K562 (cell line): ENCODE results near the gene GALP. TPM values are rescaled to one million over a fixed set of nuclear protein-coding genes. Genes with fewer than 3 reads are reported as not detected.

Source experiments
- ATAC-seq: fragments of 200-7000 bp; cut with Tn5 transposase; 3 replicates; pipeline ENCODE4 v1.9.1; 2020; ENCODE audit warnings: moderate library complexity
- BruUV-seq: library from RNA; stranded (reverse); fragments of 400-500 nt; replicated peaks from 2 replicates; lab custom pipeline; 2021; lab: Mats Ljungman, UMichigan
- CTCF ChIA-PET: fragments of 300-600 bp; formaldehyde crosslinking; extraction: SDS; loops from one replicate; lab custom pipeline; 2021; ENCODE audit warnings: low intra/inter-chr PET ratio; lab: Yijun Ruan, JAX
- POLR2A ChIA-PET: fragments of 300-600, 350-650 bp; sonication (Branson Sonifier 250); formaldehyde crosslinking; extraction: SDS; loops from one replicate; lab custom pipeline; 2021; ENCODE audit warnings: antibody characterized with exemption, inconsistent platforms; lab: Yijun Ruan, JAX
- DNase-seq, 4 experiments: peaks; one replicate each; pipeline versions ENCODE4 v3.0.0 to v3.0.0-alpha.2; 2011 to 2018; ENCODE audit warnings: low spot score in 3 of 4, mixed read lengths in 3 of 4; ENCODE audit errors: extremely low read depth in 1 of 4
- FAIRE-seq: peaks from 2 replicates; lab custom pipeline; 2011; peaks lifted over from hg19 to GRCh38; lab: Jason Lieb, UNC
- H2AFZ ChIP-seq: 2 replicates; pipeline ENCODE4 v1.6.0; 2011; ENCODE audit warnings: low read depth, low read length, control low read depth, inconsistent platforms
- H3K27ac ChIP-seq: fragments of 200-600 bp; 3 replicates; pipeline ENCODE4 v1.8.0; 2011; ENCODE audit warnings: low read depth, mild to moderate bottlenecking, control low read depth, inconsistent platforms, low read length, moderate library complexity, mixed read lengths; ENCODE audit errors: extremely low read depth
- H3K27me3 ChIP-seq, 2 experiments: fragments of 300-600 bp in 1 of 2; 2 replicates in 1 of 2; 3 replicates in 1 of 2; pipeline versions ENCODE4 v1.6.0 to v1.8.0; 2011; ENCODE audit warnings: inconsistent platforms in 2 of 2, low read length in 2 of 2, mild to moderate bottlenecking in 1 of 2, mixed read lengths in 1 of 2, moderate library complexity in 1 of 2; ENCODE audit not compliant: control insufficient read depth in 2 of 2, insufficient read depth in 2 of 2
- H3K36me3 ChIP-seq: fragments of 300-600 bp; 3 replicates; pipeline ENCODE4 v1.8.0; 2011; ENCODE audit warnings: mild to moderate bottlenecking, low read length, inconsistent platforms; ENCODE audit not compliant: control insufficient read depth, insufficient read depth
- H3K4me1 ChIP-seq, 2 experiments: fragments of 200-600 bp in 1 of 2; replicated peaks in 1 of 2; 2 replicates in 1 of 2; 3 replicates in 1 of 2; pipeline versions ENCODE4 v1.5.1 to v1.8.0; 2011; ENCODE audit warnings: inconsistent platforms in 2 of 2, low read length in 2 of 2, mild to moderate bottlenecking in 1 of 2, mixed read lengths in 1 of 2, moderate library complexity in 1 of 2; ENCODE audit not compliant: control insufficient read depth in 2 of 2, insufficient read depth in 2 of 2
- H3K4me2 ChIP-seq: 2 replicates; pipeline ENCODE4 v1.6.1; 2011; ENCODE audit warnings: low read length, control low read depth, inconsistent platforms, mixed read lengths; ENCODE audit not compliant: insufficient read depth
- H3K4me3 ChIP-seq: fragments of 200-600 bp; sonication (generic), shearing (Covaris generic); 2 replicates; pipeline ENCODE4 v1.5.1; 2016; ENCODE audit warnings: control low read depth, inconsistent platforms
- H3K79me2 ChIP-seq: fragments of 200-600 bp; 3 replicates; pipeline ENCODE4 v1.8.0; 2011; ENCODE audit warnings: low read length, inconsistent platforms; ENCODE audit not compliant: control insufficient read depth, insufficient read depth
- H3K9ac ChIP-seq, 2 experiments: 2 replicates each; pipeline versions ENCODE4 v1.6.0 to v1.6.1; 2011; ENCODE audit warnings: low read depth in 2 of 2, low read length in 2 of 2, control low read depth in 1 of 2, inconsistent platforms in 1 of 2, mild to moderate bottlenecking in 1 of 2, mixed read lengths in 1 of 2; ENCODE audit not compliant: insufficient read depth in 1 of 2
- H3K9me1 ChIP-seq: one replicate; pipeline ENCODE4 v1.6.0; 2011; ENCODE audit warnings: inconsistent platforms, mild to moderate bottlenecking, low read length, moderate library complexity; ENCODE audit not compliant: control insufficient read depth, insufficient read depth
- H3K9me3 ChIP-seq: replicated peaks from 2 replicates; pipeline ENCODE4 v1.5.1; 2011; ENCODE audit warnings: low read depth, low read length, inconsistent platforms; ENCODE audit not compliant: control insufficient read depth, insufficient read depth
- H4K20me1 ChIP-seq: replicated peaks from 2 replicates; pipeline ENCODE4 v1.6.1; 2011; ENCODE audit warnings: low read length, inconsistent platforms, mixed read lengths; ENCODE audit not compliant: control insufficient read depth, insufficient read depth
- CC2D1A ChIP-seq: fragments of 450-650 bp; IDR thresholded peaks from 2 replicates; pipeline ENCODE4 v1.6.1; 2017; ENCODE audit warnings: mild to moderate bottlenecking
- CREB1 ChIP-seq, 2 experiments: sonication (generic) in 1 of 2; formaldehyde crosslinking in 1 of 2; IDR thresholded peaks; 2 replicates each; pipeline versions ENCODE4 v1.6.1 to v1.8.0; 2012 to 2022; ENCODE audit warnings: inconsistent platforms in 1 of 2, mild to moderate bottlenecking in 1 of 2, missing genetic modification reagents in 1 of 2, moderate library complexity in 1 of 2
- GATAD2A ChIP-seq: fragments of 450-650 bp; IDR thresholded peaks from 2 replicates; pipeline ENCODE4 v1.6.1; 2017
- HMG20B ChIP-seq: fragments of 250-450 bp; sonication (Bioruptor Pico); IDR thresholded peaks from 2 replicates; pipeline ENCODE4 v1.5.0; 2021; ENCODE audit warnings: mild to moderate bottlenecking
- MCM5 ChIP-seq: fragments of 450-650 bp; IDR thresholded peaks from 2 replicates; pipeline ENCODE4 v1.6.1; 2016; ENCODE audit warnings: low read depth
- SRF ChIP-seq, 2 experiments: fragments of 250-450, 450-650 bp in 1 of 2; sonication (Bioruptor Pico) in 1 of 2; sonication (generic) in 1 of 2; formaldehyde crosslinking; IDR thresholded peaks; 2 replicates each; pipeline versions ENCODE4 v1.5.0 to v1.5.1; 2020 to 2022; ENCODE audit warnings: mild to moderate bottlenecking in 1 of 2, missing genetic modification reagents in 1 of 2
- ZKSCAN1 ChIP-seq: fragments of 150-350 bp; IDR thresholded peaks from 2 replicates; pipeline ENCODE4 v1.6.1; 2016; ENCODE audit warnings: low read depth, low read length
- WGBS: fragments of 100-300 bp; shearing (Covaris generic); methylation state at CpG from one replicate; pipeline ENCODE4 v1.1.6; 2016; ENCODE audit warnings: low coverage, mixed read lengths; ENCODE audit not compliant: insufficient coverage; ENCODE audit errors: missing lambda C conversion rate; 5-methylcytosine and 5-hydroxymethylcytosine counted together
- in situ Hi-C: fragments of 300-500 bp; cut with MboI; formaldehyde crosslinking; loops from 4 replicates; pipeline ENCODE4 v1.15.0; 2018; ENCODE audit warnings: inconsistent platforms, mixed read lengths
- intact Hi-C: fragments of 100-400 bp; cut with micrococcal nuclease; formaldehyde crosslinking; loops from 2 replicates; pipeline ENCODE4 v1.14.2; 2022
- polyA plus RNA-seq, 8 experiments: library from polyadenylated mRNA; depleted of rRNA in 4 of 8; stranded (reverse) in 5 of 8; unstranded in 3 of 8; fragments of >200 nt; fragmentation: Nextera tagmentation in 2 of 8; fragmentation: Illumina TruSeq in 1 of 8; extraction: Ambion mirVana in 2 of 8; extraction: Trizol in 1 of 8; gene quantifications; 2 replicates each; pipeline versions ENCODE4 v1.2.1 to v1.2.3, GENCODE V29; 2011 to 2014; ENCODE audit warnings: inconsistent platforms in 1 of 8, missing spikeins in 1 of 8
- total RNA-seq, 7 experiments: library from RNA; depleted of rRNA in 6 of 7; stranded (reverse); fragments of >200 nt in 6 of 7; fragmentation: Illumina TruSeq in 2 of 7; extraction: Trizol in 2 of 7; gene quantifications; 2 replicates each; pipeline versions ENCODE4 v1.2.1 to v1.2.3, GENCODE V29; 2011 to 2021; ENCODE audit warnings: low replicate concordance in 1 of 7
- TF ChIP-seq, protein P1 (sequence below): fragments of 450-650 bp; formaldehyde crosslinking; IDR thresholded peaks from 2 replicates; pipeline ENCODE4 v1.4.0; 2020; ENCODE audit warnings: mild to moderate bottlenecking
- TF ChIP-seq, protein P2 (sequence below): fragments of 250-450 bp; sonication (Bioruptor Pico); IDR thresholded peaks from 2 replicates; pipeline ENCODE4 v1.5.0; 2022; ENCODE audit warnings: mild to moderate bottlenecking
- TF ChIP-seq, protein P3 (sequence below): fragments of 450-650 bp; IDR thresholded peaks from 2 replicates; pipeline ENCODE4 v1.6.1; 2018; ENCODE audit not compliant: partially characterized antibody

The GALP gene
- total and polyA plus RNA-seq, 9 of the 15 experiments (the other 6 are each of a cell fraction or from before 2014, with no cell fraction given): not detected

DNA sequence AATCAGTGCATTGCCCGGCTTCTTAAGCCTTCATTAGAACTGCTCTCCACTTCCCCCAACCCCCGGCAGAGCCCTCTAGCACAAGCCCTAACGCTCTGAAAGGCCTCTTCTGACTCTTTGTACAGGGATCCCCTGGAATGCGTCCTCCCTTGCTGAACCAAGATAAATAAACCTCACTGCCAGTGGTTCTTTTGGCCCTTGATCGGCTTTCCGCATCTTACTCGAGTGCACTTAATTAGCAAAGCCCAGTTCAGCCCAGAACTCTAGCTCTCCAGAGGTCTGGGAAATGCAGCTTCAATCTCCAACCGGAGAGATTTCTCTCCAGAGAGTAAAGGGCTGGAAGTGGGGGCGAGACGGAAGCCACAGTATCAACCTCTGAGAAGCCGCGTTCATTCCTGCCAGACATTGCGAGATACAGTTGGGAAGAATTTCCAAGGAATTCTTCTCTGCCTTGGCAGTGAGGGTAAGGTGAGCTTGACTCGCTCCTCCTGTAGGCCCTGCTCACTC is 43.4 kb upstream of the GALP start:
- TF ChIP-seq MCM5: no peak
- TF ChIP-seq, protein P1, sequence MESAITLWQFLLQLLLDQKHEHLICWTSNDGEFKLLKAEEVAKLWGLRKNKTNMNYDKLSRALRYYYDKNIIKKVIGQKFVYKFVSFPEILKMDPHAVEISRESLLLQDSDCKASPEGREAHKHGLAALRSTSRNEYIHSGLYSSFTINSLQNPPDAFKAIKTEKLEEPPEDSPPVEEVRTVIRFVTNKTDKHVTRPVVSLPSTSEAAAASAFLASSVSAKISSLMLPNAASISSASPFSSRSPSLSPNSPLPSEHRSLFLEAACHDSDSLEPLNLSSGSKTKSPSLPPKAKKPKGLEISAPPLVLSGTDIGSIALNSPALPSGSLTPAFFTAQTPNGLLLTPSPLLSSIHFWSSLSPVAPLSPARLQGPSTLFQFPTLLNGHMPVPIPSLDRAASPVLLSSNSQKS: no peak
- TF ChIP-seq SRF (CRISPR knock-in tag; IDR thresholded peaks at IDR 0.05): no peak
- no peak for TF ChIP-seq GATAD2A
- TF ChIP-seq, protein P2, sequence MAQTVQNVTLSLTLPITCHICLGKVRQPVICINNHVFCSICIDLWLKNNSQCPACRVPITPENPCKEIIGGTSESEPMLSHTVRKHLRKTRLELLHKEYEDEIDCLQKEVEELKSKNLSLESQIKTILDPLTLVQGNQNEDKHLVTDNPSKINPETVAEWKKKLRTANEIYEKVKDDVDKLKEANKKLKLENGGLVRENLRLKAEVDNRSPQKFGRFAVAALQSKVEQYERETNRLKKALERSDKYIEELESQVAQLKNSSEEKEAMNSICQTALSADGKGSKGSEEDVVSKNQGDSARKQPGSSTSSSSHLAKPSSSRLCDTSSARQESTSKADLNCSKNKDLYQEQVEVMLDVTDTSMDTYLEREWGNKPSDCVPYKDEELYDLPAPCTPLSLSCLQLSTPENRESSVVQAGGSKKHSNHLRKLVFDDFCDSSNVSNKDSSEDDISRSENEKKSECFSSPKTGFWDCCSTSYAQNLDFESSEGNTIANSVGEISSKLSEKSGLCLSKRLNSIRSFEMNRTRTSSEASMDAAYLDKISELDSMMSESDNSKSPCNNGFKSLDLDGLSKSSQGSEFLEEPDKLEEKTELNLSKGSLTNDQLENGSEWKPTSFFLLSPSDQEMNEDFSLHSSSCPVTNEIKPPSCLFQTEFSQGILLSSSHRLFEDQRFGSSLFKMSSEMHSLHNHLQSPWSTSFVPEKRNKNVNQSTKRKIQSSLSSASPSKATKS: no peak
- no peak for TF ChIP-seq ZKSCAN1
- TF ChIP-seq, protein P3, sequence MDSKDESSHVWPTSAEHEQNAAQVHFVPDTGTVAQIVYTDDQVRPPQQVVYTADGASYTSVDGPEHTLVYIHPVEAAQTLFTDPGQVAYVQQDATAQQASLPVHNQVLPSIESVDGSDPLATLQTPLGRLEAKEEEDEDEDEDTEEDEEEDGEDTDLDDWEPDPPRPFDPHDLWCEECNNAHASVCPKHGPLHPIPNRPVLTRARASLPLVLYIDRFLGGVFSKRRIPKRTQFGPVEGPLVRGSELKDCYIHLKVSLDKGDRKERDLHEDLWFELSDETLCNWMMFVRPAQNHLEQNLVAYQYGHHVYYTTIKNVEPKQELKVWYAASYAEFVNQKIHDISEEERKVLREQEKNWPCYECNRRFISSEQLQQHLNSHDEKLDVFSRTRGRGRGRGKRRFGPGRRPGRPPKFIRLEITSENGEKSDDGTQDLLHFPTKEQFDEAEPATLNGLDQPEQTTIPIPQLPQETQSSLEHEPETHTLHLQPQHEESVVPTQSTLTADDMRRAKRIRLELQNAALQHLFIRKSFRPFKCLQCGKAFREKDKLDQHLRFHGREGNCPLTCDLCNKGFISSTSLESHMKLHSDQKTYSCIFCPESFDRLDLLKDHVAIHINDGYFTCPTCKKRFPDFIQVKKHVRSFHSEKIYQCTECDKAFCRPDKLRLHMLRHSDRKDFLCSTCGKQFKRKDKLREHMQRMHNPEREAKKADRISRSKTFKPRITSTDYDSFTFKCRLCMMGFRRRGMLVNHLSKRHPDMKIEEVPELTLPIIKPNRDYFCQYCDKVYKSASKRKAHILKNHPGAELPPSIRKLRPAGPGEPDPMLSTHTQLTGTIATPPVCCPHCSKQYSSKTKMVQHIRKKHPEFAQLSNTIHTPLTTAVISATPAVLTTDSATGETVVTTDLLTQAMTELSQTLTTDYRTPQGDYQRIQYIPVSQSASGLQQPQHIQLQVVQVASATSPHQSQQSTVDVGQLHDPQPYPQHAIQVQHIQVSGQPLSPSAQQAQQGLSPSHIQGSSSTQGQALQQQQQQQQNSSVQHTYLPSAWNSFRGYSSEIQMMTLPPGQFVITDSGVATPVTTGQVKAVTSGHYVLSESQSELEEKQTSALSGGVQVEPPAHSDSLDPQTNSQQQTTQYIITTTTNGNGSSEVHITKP: no peak
- no peak for TF ChIP-seq CREB1 (IDR thresholded peaks at IDR 0.05)
- TF ChIP-seq CREB1 (CRISPR knock-in tag; IDR thresholded peaks at IDR 0.05): no peak
- TF ChIP-seq HMG20B (CRISPR knock-in tag): no peak
- no peak for TF ChIP-seq CC2D1A
- no peak for DNase-seq
- Histone ChIP-seq H4K20me1 (no peaks in the 10 kb centered on the region), H3K9ac (peak overlapping the region in 1 of 2 experiments; percentile 64; a peak in 1 of 4 replicates), H3K4me2 (no peak overlapping the region), H3K36me3 (no peaks in the 10 kb centered on the region), H3K79me2 (no peaks in the 10 kb centered on the region), H3K27ac (no peak overlapping the region), H3K4me3 (no peak overlapping the region), H3K27me3 (no peaks in the 10 kb centered on the region), H3K4me1 (peaks cover 5 to 9% of the 10 kb centered on the region in 2 experiments; a peak in 4 of 5 replicates), H3K9me1 (peaks cover 2% of the 10 kb centered on the region), H3K9me3 (no peaks in the 10 kb centered on the region), H2AFZ (peak overlapping the region; percentile 26; the same call in 1 of the 2 replicates)
- in situ Hi-C loops (loop anchor here (25.0 kb wide), 1 partner anchor 970 kb away; the partner anchor contains the start of genes DNAAF3 and TNNI3), intact Hi-C loops (no loop called here)
- no peak for FAIRE-seq
- ATAC-seq: no peak
- 57% methylated on average over 11 of the region's 14 CpGs for WGBS
- POLR2A ChIA-PET: interaction anchor here (0.5 kb wide), 1 partner anchor 213 kb away, joined by 3 read pairs; no protein-coding TSS in a partner anchor
- BruUV-seq: no TSS peak
- CTCF ChIA-PET: no interaction called here
